Left lung (tissue), 10 donors: ENCODE measurements around the gene EXD2. TPM values are rescaled to one million over a fixed set of nuclear protein-coding genes. Genes with fewer than 3 reads are reported as not detected.
A peak's percentile ranks its signal among the peaks of the same experiment; 100 is the strongest.

Source experiments
- ATAC-seq: fragments of 200-7000 bp; cut with Tn5 transposase; one replicate; pipeline ENCODE4 v1.9.1; 2020; ENCODE audit warnings: moderate library complexity
- DNase-seq, 4 donors: peaks; one replicate each; pipeline ENCODE4 v3.0.0-alpha.2; 2013 to 2020
- H3K27ac ChIP-seq, 2 donors: fragments of 200-600 bp; sonication (generic) in 1 of 2; one replicate each; pipeline versions ENCODE4 v1.5.0 to v1.8.0; 2020 to 2021
- H3K27me3 ChIP-seq, 2 donors: fragments of 200-600 bp; sonication (generic) in 1 of 2; one replicate each; pipeline versions ENCODE4 v1.5.0 to v1.8.0; 2020 to 2021
- H3K36me3 ChIP-seq, 2 donors: fragments of 200-600 bp; sonication (generic) in 1 of 2; one replicate each; pipeline versions ENCODE4 v1.5.0 to v1.8.0; 2020 to 2021
- H3K4me1 ChIP-seq, 2 donors: fragments of 200-600 bp; one replicate each; pipeline ENCODE4 v1.8.0; 2021
- H3K4me3 ChIP-seq, 2 donors: fragments of 200-600 bp; sonication (generic) in 1 of 2; one replicate each; pipeline versions ENCODE4 v1.5.0 to v1.8.0; 2020 to 2021; ENCODE audit warnings: mild to moderate bottlenecking in 1 of 2
- H3K9me3 ChIP-seq, 2 donors: fragments of 200-600 bp; sonication (generic) in 1 of 2; one replicate each; pipeline versions ENCODE4 v1.5.0 to v1.8.0; 2020 to 2021
- CTCF ChIP-seq, 2 donors: fragments of 200-600 bp; sonication (generic) in 1 of 2; IDR thresholded peaks; one replicate each; pipeline versions ENCODE4 v1.5.0 to v1.8.0; 2021; ENCODE audit warnings: antibody characterized with exemption in 2 of 2
- intact Hi-C, 2 donors: fragments of 100-400 bp; cut with DNase I; formaldehyde crosslinking; loops; one replicate each; pipeline versions ENCODE4 v1.11.2 to v1.14.2; 2022
- polyA plus RNA-seq, 6 donors: library from polyadenylated mRNA; unstranded; fragments of 120-200 nt; gene quantifications; one replicate each; pipeline ENCODE4 v1.2.1, GENCODE V29; 2013; ENCODE audit not compliant: insufficient read length in 6 of 6
- total RNA-seq, 2 donors: library from RNA; stranded (reverse); fragmentation: NEBNext Ultra II Directional; extraction: Animal tissue kit (Norgen Biotek cat#: 25700); gene quantifications; one replicate each; pipeline ENCODE4 v1.2.1, GENCODE V29; 2021
- donor health status: DM: no; HTN: yes; CAD: no.
- donor health status: DM: no; HTN: no; CAD: no.

EXD2 gene
- total and polyA plus RNA-seq, 8 donors, result 24.0 to 39.0 (median 31.4) TPM

- no peak for DNase-seq
Observed at GRCh38 chr14:69246331-69246730, 55.0 kb downstream of the EXD2 start.

GRCh38 chr14:69247676-69248440 is 56.6 kb downstream of the EXD2 start:
- Histone ChIP-seq H3K27ac (no peak overlapping the region), H3K9me3 (no peaks in the 10 kb centered on the region), H3K36me3 (no peaks in the 10 kb centered on the region), H3K27me3 (no peaks in the 10 kb centered on the region), H3K4me3 (no peak overlapping the region), H3K4me1 (no peaks in the 10 kb centered on the region)
- ATAC-seq (peak; percentile 33), DNase-seq (no peak)
- no peak for TF ChIP-seq CTCF (IDR thresholded peaks at IDR 0.05)
- intact Hi-C loops, result no loop called here

More at GRCh38 chr14:69246331-69246730, 55.0 kb downstream of the EXD2 start:
- no peak for ATAC-seq
- TF ChIP-seq CTCF (IDR thresholded peaks at IDR 0.05), result no peak
- no peaks in the 10 kb centered on the region for H3K9me3 ChIP-seq
- H3K27me3 ChIP-seq, result no peaks in the 10 kb centered on the region
- intact Hi-C loops, result no loop called here
- no peak overlapping the region for H3K4me3 ChIP-seq
- H3K4me1 ChIP-seq, result peaks cover 0 to 2% of the 10 kb centered on the region in 2 donors
- H3K36me3 ChIP-seq, result peaks cover 0 to under 1% of the 10 kb centered on the region in 2 donors
- no peak overlapping the region for H3K27ac ChIP-seq

- no peak overlapping the region for H3K27ac ChIP-seq
- no peaks in the 10 kb centered on the region for H3K4me1 ChIP-seq
- no peaks in the 10 kb centered on the region for H3K36me3 ChIP-seq
- intact Hi-C loops, result no loop called here
- H3K9me3 ChIP-seq, result no peaks in the 10 kb centered on the region
- H3K4me3 ChIP-seq, result no peak overlapping the region
- ATAC-seq, result no peak
- TF ChIP-seq CTCF (IDR thresholded peaks at IDR 0.05), result no peak
- no peaks in the 10 kb centered on the region for H3K27me3 ChIP-seq
- DNase-seq, result no peak
Observed at GRCh38 chr14:69249603-69250002, 58.3 kb downstream of the EXD2 start.

GRCh38 chr14:69252851-69253250 is 61.6 kb downstream of the EXD2 start:
- DNase-seq (no peak), ATAC-seq (no peak)
- Histone ChIP-seq H3K4me1 (no peaks in the 10 kb centered on the region), H3K27me3 (peaks cover 0 to 22% of the 10 kb centered on the region in 2 donors), H3K9me3 (no peaks in the 10 kb centered on the region), H3K27ac (no peak overlapping the region), H3K4me3 (no peak overlapping the region), H3K36me3 (no peaks in the 10 kb centered on the region)
- TF ChIP-seq CTCF (IDR thresholded peaks at IDR 0.05), result no peak
- intact Hi-C loops, result no loop called here

- Histone ChIP-seq H3K9me3 (no peaks in the 10 kb centered on the region), H3K36me3 (no peaks in the 10 kb centered on the region), H3K27ac (no peak overlapping the region), H3K27me3 (peaks cover 33 to 85% of the 10 kb centered on the region in 2 donors), H3K4me1 (peaks cover 3 to 23% of the 10 kb centered on the region in 2 donors), H3K4me3 (peak overlapping the region; percentile 45 to 47)
- ATAC-seq, result no peak
- no peak for DNase-seq
- intact Hi-C loops, result no loop called here
- no peak for TF ChIP-seq CTCF (IDR thresholded peaks at IDR 0.05)
Observed at GRCh38 chr14:69259168-69259526, 67.8 kb downstream of the EXD2 start.
